ENCODE measurements around the gene TSC22D4.

TSC22D4 gene

DNA sequence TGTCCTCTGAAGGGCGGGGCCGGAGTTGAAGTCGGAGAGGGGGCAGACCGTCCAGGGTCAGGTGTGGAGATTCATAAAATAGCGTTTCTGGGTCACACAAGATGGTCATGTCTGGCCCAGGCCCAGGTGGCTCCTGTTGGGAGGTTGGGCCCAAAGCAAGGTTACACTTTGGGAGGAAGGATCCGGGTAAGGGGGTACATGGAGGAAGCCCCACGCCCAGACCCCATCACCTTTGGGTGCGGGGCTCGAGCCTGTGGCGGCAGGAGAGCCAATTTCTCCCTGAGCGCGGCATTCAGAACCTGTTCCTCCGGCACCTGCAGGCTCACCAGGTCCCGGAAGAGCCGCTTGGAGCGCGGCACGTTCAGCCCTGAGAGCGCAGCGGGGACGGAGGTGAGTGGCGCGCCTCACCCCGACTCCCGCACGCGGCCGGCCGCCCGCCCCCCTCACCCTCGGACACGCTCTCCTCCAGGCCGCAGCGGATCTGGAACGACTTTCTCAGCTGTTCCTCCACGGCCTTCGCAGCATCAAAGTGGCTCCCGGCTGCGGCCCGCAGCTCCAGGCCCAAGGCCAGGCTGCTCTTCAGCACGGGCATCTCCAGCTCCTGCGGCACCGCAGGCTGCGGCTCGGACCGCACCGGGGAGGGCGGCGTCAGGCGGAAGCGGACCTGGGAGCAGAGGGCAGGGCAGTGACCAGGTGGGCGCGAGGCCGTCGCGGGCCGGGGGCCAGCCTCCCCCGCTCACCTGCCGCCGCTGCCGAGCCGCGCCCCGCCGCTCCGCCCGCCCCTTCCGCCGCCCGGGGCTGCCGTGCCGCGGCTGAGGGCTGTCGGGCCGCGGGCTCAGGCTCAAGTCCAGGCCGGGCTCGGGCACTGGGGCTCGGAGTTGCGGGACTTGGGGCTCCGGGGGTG lies 43.4 kb downstream of the TSC22D4 start:
- H3K4me3 ChIP-seq (ENCODE audit: low read depth in 1 of 5, low read length in 5 of 5): peak overlapping the region; percentile 73 to 90 (median 86)
- peaks cover 0 to 29% (median 23%) of the 10 kb centered on the region in 5 donors for H3K36me3 ChIP-seq (ENCODE audit: control insufficient read depth in 5 of 5, insufficient read depth in 5 of 5, low read length in 5 of 5)
- H3K9me3 ChIP-seq (ENCODE audit: control insufficient read depth in 5 of 5, low read length in 5 of 5): no peaks in the 10 kb centered on the region
- H3K9ac ChIP-seq (ENCODE audit: low read length in 5 of 5): peak overlapping the region; percentile 56 to 84 (median 78)
- H3K27ac ChIP-seq (ENCODE audit: low read depth, low read length): peak overlapping the region; percentile 74
- peaks cover 5 to 54% (median 48%) of the 10 kb centered on the region in 5 donors for H3K4me1 ChIP-seq (ENCODE audit: control insufficient read depth in 5 of 5, insufficient read depth in 5 of 5, low read length in 5 of 5)
- H3K27me3 ChIP-seq (ENCODE audit: control insufficient read depth in 5 of 5, insufficient read depth in 4 of 5, low read length in 5 of 5): no peaks in the 10 kb centered on the region

DNA sequence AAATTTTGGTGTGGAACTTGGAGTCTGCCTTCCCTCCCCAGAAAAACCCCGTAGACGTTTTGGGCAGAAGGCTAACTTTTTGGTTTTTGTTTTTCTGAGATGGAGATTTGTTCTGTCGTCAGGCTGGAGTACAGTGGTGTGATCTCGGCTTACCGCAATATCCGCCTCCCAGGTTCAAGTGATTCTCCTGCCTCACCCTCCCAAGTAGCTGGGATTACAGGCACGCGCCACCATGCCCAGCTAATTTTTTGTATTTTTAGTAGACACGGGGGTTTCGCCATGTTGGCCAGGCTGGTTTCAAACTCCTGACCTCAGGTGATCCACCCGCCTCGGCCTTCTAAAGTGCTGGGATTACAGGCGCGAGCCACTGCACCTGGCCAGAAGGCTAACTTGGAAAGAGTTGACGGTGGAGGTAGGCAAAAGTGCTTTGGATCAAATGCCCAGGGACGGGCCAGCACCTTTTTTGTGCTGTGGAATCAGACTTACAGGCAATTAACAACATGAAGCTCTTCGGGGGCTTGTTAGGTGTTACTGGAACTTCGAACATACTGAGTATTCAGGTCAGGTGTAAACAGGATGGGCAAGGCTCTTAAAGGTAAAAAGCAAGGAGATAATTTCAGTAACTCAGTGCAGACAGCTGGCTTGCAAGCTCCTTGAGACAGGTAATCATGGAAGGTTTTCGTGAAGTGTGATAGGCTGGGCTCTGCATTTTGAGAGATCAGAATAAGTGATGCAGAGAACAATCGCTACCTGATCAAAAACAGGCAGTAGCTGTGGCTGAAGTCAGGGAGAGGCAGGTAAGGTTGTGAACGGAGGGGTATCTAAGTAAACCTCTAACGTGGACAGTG lies 44.5 kb downstream of the TSC22D4 start:
- no peaks in the 10 kb centered on the region for H3K27me3 ChIP-seq (ENCODE audit: control insufficient read depth in 5 of 5, insufficient read depth in 4 of 5, low read length in 5 of 5)
- peak overlapping the region; percentile 74 for H3K27ac ChIP-seq (ENCODE audit: low read depth, low read length)
- H3K4me3 ChIP-seq (ENCODE audit: low read depth in 1 of 5, low read length in 5 of 5): peak overlapping the region; percentile 1 to 90 (median 81)
- peaks cover 5 to 59% (median 52%) of the 10 kb centered on the region in 5 donors for H3K4me1 ChIP-seq (ENCODE audit: control insufficient read depth in 5 of 5, insufficient read depth in 5 of 5, low read length in 5 of 5)
- peak overlapping the region in 1 of 5 donors; percentile 78 for H3K9ac ChIP-seq (ENCODE audit: low read length in 5 of 5)
- H3K36me3 ChIP-seq (ENCODE audit: control insufficient read depth in 5 of 5, insufficient read depth in 5 of 5, low read length in 5 of 5): peaks cover 0 to 29% (median 23%) of the 10 kb centered on the region in 5 donors
- no peaks in the 10 kb centered on the region for H3K9me3 ChIP-seq (ENCODE audit: control insufficient read depth in 5 of 5, low read length in 5 of 5)

DNA sequence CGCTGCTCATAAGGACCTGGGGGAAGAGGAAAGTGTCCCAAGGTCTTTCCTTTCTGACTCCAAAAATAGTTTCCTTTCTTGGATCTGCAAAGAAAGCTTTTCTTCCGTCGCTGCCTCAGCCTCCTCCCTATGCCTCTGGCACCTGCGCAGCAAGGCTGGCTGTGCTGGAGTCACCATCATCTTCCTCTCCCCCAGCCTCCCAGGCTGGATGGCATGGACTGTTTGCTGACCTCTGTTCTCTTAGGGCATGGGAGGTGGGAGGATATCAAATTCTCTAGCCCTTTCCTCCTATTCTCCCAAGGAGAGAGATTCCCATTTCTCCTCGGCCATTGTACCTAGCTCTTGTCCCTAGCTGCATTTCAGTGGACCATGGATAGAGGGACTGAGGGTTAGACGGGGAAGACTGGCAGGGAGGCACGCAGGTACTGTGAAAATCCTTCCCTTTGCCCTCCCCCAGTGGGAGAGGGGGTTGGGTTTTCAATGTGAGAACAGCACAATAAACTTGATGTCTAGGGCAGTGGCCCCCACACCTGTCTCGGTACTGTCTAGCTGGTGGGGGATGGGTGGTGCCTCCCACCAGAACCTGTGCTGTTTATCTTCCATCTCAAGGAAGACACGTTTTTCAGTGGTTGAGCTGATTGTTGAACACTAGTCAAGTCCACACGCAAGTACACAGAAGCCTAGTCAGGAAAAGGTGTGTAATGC lies 45.3 kb downstream of the TSC22D4 start:
- H3K4me1 ChIP-seq (ENCODE audit: control insufficient read depth in 5 of 5, insufficient read depth in 5 of 5, low read length in 5 of 5): peaks cover 5 to 59% (median 52%) of the 10 kb centered on the region in 5 donors
- H3K27ac ChIP-seq (ENCODE audit: low read depth, low read length): peak overlapping the region; percentile 0
- no peak overlapping the region for H3K4me3 ChIP-seq (ENCODE audit: low read depth in 1 of 5, low read length in 5 of 5)
- no peaks in the 10 kb centered on the region for H3K27me3 ChIP-seq (ENCODE audit: control insufficient read depth in 5 of 5, insufficient read depth in 4 of 5, low read length in 5 of 5)
- no peaks in the 10 kb centered on the region for H3K9me3 ChIP-seq (ENCODE audit: control insufficient read depth in 5 of 5, low read length in 5 of 5)
- peak overlapping the region in 1 of 5 donors; percentile 3 for H3K9ac ChIP-seq (ENCODE audit: low read length in 5 of 5)
- peaks cover 0 to 29% (median 23%) of the 10 kb centered on the region in 5 donors for H3K36me3 ChIP-seq (ENCODE audit: control insufficient read depth in 5 of 5, insufficient read depth in 5 of 5, low read length in 5 of 5)

DNA sequence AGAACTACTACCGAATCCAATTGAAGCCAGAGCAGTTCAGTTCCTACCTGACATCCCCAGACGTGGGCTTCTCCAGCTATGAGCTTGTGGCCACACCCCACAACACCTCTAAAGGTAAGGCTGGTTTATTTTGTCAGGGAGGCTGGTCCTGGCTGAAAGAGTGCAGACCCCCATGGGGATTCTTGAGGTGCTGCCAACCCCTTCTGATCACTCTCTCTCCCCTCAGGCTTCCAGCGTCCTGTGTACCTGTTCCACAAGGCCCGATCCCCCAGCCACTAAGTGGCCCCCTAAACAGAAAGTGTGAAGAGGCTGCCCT lies 45.8 kb downstream of the TSC22D4 start:
- Histone ChIP-seq H3K4me3 (ENCODE audit: low read depth in 1 of 5, low read length in 5 of 5) (no peak overlapping the region), H3K27me3 (ENCODE audit: control insufficient read depth in 5 of 5, insufficient read depth in 4 of 5, low read length in 5 of 5) (no peaks in the 10 kb centered on the region), H3K27ac (ENCODE audit: low read depth, low read length) (peak overlapping the region; percentile 0), H3K9me3 (ENCODE audit: control insufficient read depth in 5 of 5, low read length in 5 of 5) (no peaks in the 10 kb centered on the region), H3K9ac (ENCODE audit: low read length in 5 of 5) (peak overlapping the region in 1 of 5 donors; percentile 3), H3K36me3 (ENCODE audit: control insufficient read depth in 5 of 5, insufficient read depth in 5 of 5, low read length in 5 of 5) (peaks cover 0 to 29% (median 23%) of the 10 kb centered on the region in 5 donors), H3K4me1 (ENCODE audit: control insufficient read depth in 5 of 5, insufficient read depth in 5 of 5, low read length in 5 of 5) (peaks cover 6 to 59% (median 52%) of the 10 kb centered on the region in 5 donors)

DNA sequence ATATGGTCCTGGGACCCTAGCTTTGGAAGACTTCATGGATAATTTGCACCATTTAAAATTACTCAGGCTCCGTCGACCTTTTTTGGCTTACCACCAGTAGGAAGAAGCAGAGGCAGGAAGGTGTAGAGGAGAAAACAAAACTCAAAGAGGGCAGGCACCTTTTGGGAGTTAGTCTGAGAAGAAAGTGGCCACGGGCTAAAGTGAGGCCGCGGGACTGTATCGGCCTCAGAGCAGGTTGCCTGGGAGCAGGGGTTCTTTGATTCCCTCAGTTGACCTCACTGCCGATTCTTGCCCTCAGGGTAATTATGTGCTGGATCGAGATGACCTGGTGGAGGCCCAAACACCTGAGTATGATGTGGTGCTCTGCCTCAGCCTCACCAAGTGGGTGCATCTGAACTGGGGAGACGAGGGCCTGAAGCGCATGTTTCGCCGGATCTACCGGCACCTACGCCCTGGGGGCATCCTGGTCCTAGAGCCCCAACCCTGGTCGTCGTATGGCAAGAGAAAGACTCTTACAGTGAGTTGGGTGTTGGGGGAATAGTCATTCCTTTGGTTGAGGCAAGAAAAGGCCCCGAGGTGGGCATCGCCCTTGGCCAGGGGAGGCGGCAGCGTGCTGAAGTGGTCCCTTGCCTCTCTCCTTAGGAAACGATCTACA lies 46.3 kb downstream of the TSC22D4 start:
- H3K27me3 ChIP-seq (ENCODE audit: control insufficient read depth in 5 of 5, insufficient read depth in 4 of 5, low read length in 5 of 5): no peaks in the 10 kb centered on the region
- no peaks in the 10 kb centered on the region for H3K9me3 ChIP-seq (ENCODE audit: control insufficient read depth in 5 of 5, low read length in 5 of 5)
- peak overlapping the region; percentile 0 for H3K27ac ChIP-seq (ENCODE audit: low read depth, low read length)
- H3K4me3 ChIP-seq (ENCODE audit: low read depth in 1 of 5, low read length in 5 of 5): no peak overlapping the region
- H3K9ac ChIP-seq (ENCODE audit: low read length in 5 of 5): peak overlapping the region in 1 of 5 donors; percentile 3
- H3K36me3 ChIP-seq (ENCODE audit: control insufficient read depth in 5 of 5, insufficient read depth in 5 of 5, low read length in 5 of 5): peaks cover 0 to 29% (median 23%) of the 10 kb centered on the region in 5 donors
- H3K4me1 ChIP-seq (ENCODE audit: control insufficient read depth in 5 of 5, insufficient read depth in 5 of 5, low read length in 5 of 5): peaks cover 7 to 63% (median 56%) of the 10 kb centered on the region in 5 donors

DNA sequence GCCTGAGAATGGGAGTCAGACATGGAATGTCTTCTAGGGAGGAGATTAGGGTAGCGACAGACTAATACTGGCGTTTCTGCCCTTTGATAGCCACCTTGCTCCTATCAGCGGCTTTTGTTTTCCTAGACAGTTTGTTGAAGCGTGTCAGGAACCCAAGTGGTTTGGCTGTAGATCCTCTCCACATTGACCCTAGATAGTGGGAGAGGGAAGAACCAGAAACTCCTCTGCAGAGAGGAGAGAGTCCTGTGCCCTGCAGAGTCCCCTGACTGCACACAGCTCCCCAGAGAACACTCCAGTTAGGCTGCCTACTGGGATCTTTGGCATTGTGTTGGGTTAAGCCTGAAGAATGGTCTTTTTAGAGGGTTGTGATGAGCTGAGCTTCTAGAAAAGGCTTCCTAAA lies 47.0 kb downstream of the TSC22D4 start:
- H3K9me3 ChIP-seq (ENCODE audit: control insufficient read depth in 5 of 5, low read length in 5 of 5): no peaks in the 10 kb centered on the region
- H3K4me1 ChIP-seq (ENCODE audit: control insufficient read depth in 5 of 5, insufficient read depth in 5 of 5, low read length in 5 of 5): peaks cover 7 to 65% (median 58%) of the 10 kb centered on the region in 5 donors
- peak overlapping the region; percentile 23 for H3K27ac ChIP-seq (ENCODE audit: low read depth, low read length)

DNA sequence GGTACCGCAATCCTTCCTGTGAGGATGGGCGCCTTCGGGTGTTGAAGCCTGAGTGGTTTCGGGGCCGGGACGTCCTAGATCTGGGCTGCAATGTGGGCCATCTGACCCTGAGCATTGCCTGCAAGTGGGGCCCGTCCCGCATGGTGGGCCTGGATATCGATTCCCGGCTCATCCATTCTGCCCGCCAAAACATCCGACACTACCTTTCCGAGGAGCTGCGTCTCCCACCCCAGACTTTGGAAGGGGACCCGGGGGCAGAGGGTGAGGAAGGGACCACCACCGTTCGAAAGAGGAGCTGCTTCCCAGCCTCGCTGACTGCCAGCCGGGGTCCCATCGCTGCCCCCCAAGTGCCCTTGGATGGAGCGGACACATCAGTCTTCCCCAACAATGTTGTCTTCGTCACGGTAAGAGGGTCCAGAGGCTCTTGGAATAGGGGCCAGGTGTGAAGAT lies 47.7 kb downstream of the TSC22D4 start:
- H3K4me3 ChIP-seq (ENCODE audit: low read depth in 1 of 5, low read length in 5 of 5): peak overlapping the region in 3 of 5 donors; percentile 5 to 90 (median 84)
- H3K9me3 ChIP-seq (ENCODE audit: control insufficient read depth in 5 of 5, low read length in 5 of 5): no peaks in the 10 kb centered on the region
- no peaks in the 10 kb centered on the region for H3K27me3 ChIP-seq (ENCODE audit: control insufficient read depth in 5 of 5, insufficient read depth in 4 of 5, low read length in 5 of 5)
- H3K36me3 ChIP-seq (ENCODE audit: control insufficient read depth in 5 of 5, insufficient read depth in 5 of 5, low read length in 5 of 5): peaks cover 0 to 29% (median 23%) of the 10 kb centered on the region in 5 donors
- H3K4me1 ChIP-seq (ENCODE audit: control insufficient read depth in 5 of 5, insufficient read depth in 5 of 5, low read length in 5 of 5): peaks cover 7 to 58% (median 56%) of the 10 kb centered on the region in 5 donors
- H3K9ac ChIP-seq (ENCODE audit: low read length in 5 of 5): no peak overlapping the region
- H3K27ac ChIP-seq (ENCODE audit: low read depth, low read length): peak overlapping the region; percentile 95

More for the DNA sequence above, 47.0 kb downstream of the TSC22D4 start:
- peak overlapping the region in 2 of 5 donors; percentile 5 to 7 for H3K4me3 ChIP-seq (ENCODE audit: low read depth in 1 of 5, low read length in 5 of 5)
- peaks cover 0 to 29% (median 23%) of the 10 kb centered on the region in 5 donors for H3K36me3 ChIP-seq (ENCODE audit: control insufficient read depth in 5 of 5, insufficient read depth in 5 of 5, low read length in 5 of 5)
- no peak overlapping the region for H3K9ac ChIP-seq (ENCODE audit: low read length in 5 of 5)
- H3K27me3 ChIP-seq (ENCODE audit: control insufficient read depth in 5 of 5, insufficient read depth in 4 of 5, low read length in 5 of 5): no peaks in the 10 kb centered on the region

DNA sequence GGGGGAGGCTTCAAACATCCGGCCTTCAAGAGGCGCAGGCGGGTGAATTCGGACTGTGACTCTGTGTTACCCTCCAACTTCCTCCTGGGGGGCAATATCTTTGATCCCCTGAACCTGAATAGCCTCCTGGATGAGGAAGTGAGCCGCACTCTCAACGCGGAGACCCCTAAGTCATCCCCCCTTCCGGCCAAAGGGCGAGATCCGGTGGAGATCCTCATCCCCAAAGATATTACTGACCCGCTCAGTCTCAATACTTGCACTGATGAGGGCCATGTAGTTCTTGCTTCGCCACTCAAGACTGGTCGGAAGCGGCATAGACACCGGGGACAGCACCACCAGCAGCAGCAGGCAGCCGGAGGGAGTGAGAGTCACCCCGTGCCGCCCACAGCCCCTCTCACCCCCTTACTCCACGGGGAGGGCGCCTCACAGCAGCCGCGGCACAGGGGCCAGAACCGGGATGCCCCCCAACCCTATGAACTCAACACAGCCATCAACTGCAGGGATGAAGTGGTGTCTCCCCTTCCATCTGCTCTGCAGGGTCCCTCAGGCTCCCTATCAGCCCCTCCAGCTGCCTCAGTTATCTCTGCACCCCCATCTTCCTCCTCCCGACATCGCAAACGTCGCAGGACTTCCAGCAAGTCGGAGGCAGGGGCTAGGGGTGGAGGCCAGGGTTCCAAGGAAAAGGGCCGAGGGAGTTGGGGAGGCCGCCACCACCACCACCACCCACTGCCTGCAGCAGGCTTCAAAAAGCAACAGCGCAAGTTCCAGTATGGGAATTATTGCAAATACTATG lies 48.3 kb downstream of the TSC22D4 start:
- H3K4me3 ChIP-seq (ENCODE audit: low read depth in 1 of 5, low read length in 5 of 5): peak overlapping the region; percentile 78 to 90 (median 84)
- no peaks in the 10 kb centered on the region for H3K27me3 ChIP-seq (ENCODE audit: control insufficient read depth in 5 of 5, insufficient read depth in 4 of 5, low read length in 5 of 5)
- H3K27ac ChIP-seq (ENCODE audit: low read depth, low read length): peak overlapping the region; percentile 95
- peaks cover 0 to 29% (median 23%) of the 10 kb centered on the region in 5 donors for H3K36me3 ChIP-seq (ENCODE audit: control insufficient read depth in 5 of 5, insufficient read depth in 5 of 5, low read length in 5 of 5)
- H3K9ac ChIP-seq (ENCODE audit: low read length in 5 of 5): peak overlapping the region in 4 of 5 donors; percentile 16 to 89 (median 70)
- H3K9me3 ChIP-seq (ENCODE audit: control insufficient read depth in 5 of 5, low read length in 5 of 5): no peaks in the 10 kb centered on the region
- H3K4me1 ChIP-seq (ENCODE audit: control insufficient read depth in 5 of 5, insufficient read depth in 5 of 5, low read length in 5 of 5): peaks cover 7 to 56% (median 55%) of the 10 kb centered on the region in 5 donors

All from subcutaneous abdominal adipose tissue (tissue), 5 donors.